Panc1 (cell line): ENCODE measurements around the gene KCNMB1. TPM values are rescaled to one million over a fixed set of nuclear protein-coding genes. Genes with fewer than 3 reads are reported as not detected.

Source experiments
- ATAC-seq: fragments of 200-7000 bp; cut with Tn5 transposase; 2 replicates; pipeline ENCODE4 v1.9.1; 2020; ENCODE audit warnings: mild to moderate bottlenecking, moderate library complexity
- BruUV-seq: library from RNA; stranded (reverse); fragments of 400-500 nt; replicated peaks from 2 replicates; lab custom pipeline; 2021; lab: Mats Ljungman, UMichigan
- CTCF ChIA-PET: fragments of 300-600 bp; sonication (Branson Sonifier 250); formaldehyde crosslinking; loops from one replicate; lab custom pipeline; 2022; ENCODE audit warnings: antibody characterized with exemption; lab: Charles Lee
- POLR2A ChIA-PET: fragments of 300-600 bp; sonication (Branson Sonifier 250); formaldehyde crosslinking; loops from one replicate; lab custom pipeline; 2022; ENCODE audit warnings: antibody characterized with exemption; lab: Charles Lee
- DNase-seq: peaks from one replicate; pipeline ENCODE4 v3.0.0-alpha.2; 2010; ENCODE audit warnings: low read depth, low spot score
- H3K27ac ChIP-seq: 2 replicates; pipeline ENCODE4 v1.5.1; 2011; ENCODE audit warnings: mild to moderate bottlenecking, low read length, inconsistent platforms
- H3K27me3 ChIP-seq: fragments of 200-500 bp; sonication (Bioruptor generic); 2 replicates; pipeline ENCODE4 v1.6.0; 2014; ENCODE audit warnings: low read length, inconsistent platforms; ENCODE audit not compliant: control insufficient read depth, insufficient read depth
- H3K36me3 ChIP-seq: fragments of 200-500 bp; sonication (Bioruptor generic); 2 replicates; pipeline ENCODE4 v1.5.1; 2014; ENCODE audit warnings: inconsistent platforms, mild to moderate bottlenecking, low read length, moderate library complexity; ENCODE audit not compliant: control insufficient read depth, insufficient read depth
- H3K4me1 ChIP-seq: 2 replicates; pipeline ENCODE4 v1.5.1; 2011; ENCODE audit warnings: inconsistent platforms, mild to moderate bottlenecking, low read length, moderate library complexity; ENCODE audit not compliant: control insufficient read depth, insufficient read depth
- H3K4me3 ChIP-seq, 2 experiments: 2 replicates each; pipeline ENCODE4 v1.5.1; 2011 to 2012; ENCODE audit warnings: low read depth in 2 of 2, low read length in 2 of 2, mild to moderate bottlenecking in 2 of 2, inconsistent platforms in 1 of 2, moderate library complexity in 1 of 2
- H3K9me3 ChIP-seq: fragments of 200-500 bp; sonication (Bioruptor generic); 2 replicates; pipeline ENCODE4 v1.5.1; 2014; ENCODE audit warnings: low read depth, mild to moderate bottlenecking, inconsistent platforms, low read length, moderate library complexity; ENCODE audit not compliant: control insufficient read depth, insufficient read depth
- POLR2AphosphoS5 ChIP-seq: IDR thresholded peaks from 2 replicates; pipeline ENCODE4 v1.6.1; 2012; ENCODE audit warnings: mild to moderate bottlenecking, low read depth, low read length, moderate library complexity
- SIN3A ChIP-seq: IDR thresholded peaks from 2 replicates; pipeline ENCODE4 v1.6.1; 2012; ENCODE audit warnings: low read depth, mild to moderate bottlenecking, low read length, moderate library complexity, borderline replicate concordance; ENCODE audit not compliant: insufficient read depth
- TCF7L2 ChIP-seq: IDR thresholded peaks from 2 replicates; pipeline ENCODE4 v1.6.1; 2011; ENCODE audit warnings: mild to moderate bottlenecking, low read depth, low read length, inconsistent platforms
- in situ Hi-C: cut with HindIII; loops from 2 replicates; pipeline ENCODE4 v1.10.0; 2016; ENCODE audit warnings: low sequenced_read_pairs, low pct_unique_long_range_greater_than_20kb
- intact Hi-C: fragments of 100-400 bp; cut with micrococcal nuclease; formaldehyde crosslinking; loops from one replicate; pipeline ENCODE4 v1.10.0; 2022; ENCODE audit not compliant: unreplicated experiment
- total RNA-seq: library from RNA; stranded (reverse); gene quantifications from one replicate; pipeline ENCODE4 v1.2.1, GENCODE V29; 2021; ENCODE audit not compliant: unreplicated experiment
- TF ChIP-seq, protein P1 (sequence below): fragments of 450-650 bp; IDR thresholded peaks from 2 replicates; pipeline ENCODE4 v1.5.1; 2017; ENCODE audit warnings: mild to moderate bottlenecking
- TF ChIP-seq, protein P2 (sequence below), 2 experiments: IDR thresholded peaks; 2 replicates each; pipeline ENCODE4 v1.6.1; 2011 to 2012; ENCODE audit warnings: low read depth in 2 of 2, control low read depth in 1 of 2, low read length in 1 of 2, mild to moderate bottlenecking in 1 of 2, moderate library complexity in 1 of 2; ENCODE audit not compliant: insufficient read depth in 1 of 2

The KCNMB1 gene
- total RNA-seq, 1 experiment from 2014 or later, result not detected

DNA sequence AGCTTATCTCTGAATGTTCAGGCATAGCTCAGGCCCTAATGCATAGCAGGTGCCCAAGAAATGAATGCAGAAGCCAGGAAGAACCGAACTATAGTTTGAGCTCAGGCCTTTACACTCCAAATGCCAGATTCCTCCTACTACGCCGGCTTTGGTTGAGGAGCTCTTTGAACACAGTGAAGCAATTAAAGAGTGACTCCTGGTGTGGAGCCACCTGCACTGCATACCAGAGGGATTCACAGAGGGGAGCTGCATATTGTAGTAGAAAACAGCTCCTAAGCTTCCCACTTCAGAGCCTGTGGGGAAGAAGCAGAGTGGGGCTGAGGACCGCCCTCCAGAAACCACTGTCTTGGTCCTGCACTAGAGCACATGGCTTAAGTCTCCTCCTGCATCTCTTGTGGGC is 14.5 kb upstream of the KCNMB1 start:
- Histone ChIP-seq H3K4me3 (no peak overlapping the region), H3K36me3 (no peaks in the 10 kb centered on the region), H3K9me3 (no peaks in the 10 kb centered on the region), H3K27ac (no peak overlapping the region), H3K4me1 (no peaks in the 10 kb centered on the region), H3K27me3 (no peaks in the 10 kb centered on the region)
- intact Hi-C loops (no loop called here), in situ Hi-C loops (no loop called here)
- DNase-seq (no peak), ATAC-seq (no peak)
- TF ChIP-seq, protein P1, sequence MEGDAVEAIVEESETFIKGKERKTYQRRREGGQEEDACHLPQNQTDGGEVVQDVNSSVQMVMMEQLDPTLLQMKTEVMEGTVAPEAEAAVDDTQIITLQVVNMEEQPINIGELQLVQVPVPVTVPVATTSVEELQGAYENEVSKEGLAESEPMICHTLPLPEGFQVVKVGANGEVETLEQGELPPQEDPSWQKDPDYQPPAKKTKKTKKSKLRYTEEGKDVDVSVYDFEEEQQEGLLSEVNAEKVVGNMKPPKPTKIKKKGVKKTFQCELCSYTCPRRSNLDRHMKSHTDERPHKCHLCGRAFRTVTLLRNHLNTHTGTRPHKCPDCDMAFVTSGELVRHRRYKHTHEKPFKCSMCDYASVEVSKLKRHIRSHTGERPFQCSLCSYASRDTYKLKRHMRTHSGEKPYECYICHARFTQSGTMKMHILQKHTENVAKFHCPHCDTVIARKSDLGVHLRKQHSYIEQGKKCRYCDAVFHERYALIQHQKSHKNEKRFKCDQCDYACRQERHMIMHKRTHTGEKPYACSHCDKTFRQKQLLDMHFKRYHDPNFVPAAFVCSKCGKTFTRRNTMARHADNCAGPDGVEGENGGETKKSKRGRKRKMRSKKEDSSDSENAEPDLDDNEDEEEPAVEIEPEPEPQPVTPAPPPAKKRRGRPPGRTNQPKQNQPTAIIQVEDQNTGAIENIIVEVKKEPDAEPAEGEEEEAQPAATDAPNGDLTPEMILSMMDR, result no peak
- TF ChIP-seq TCF7L2 (no peak), POLR2AphosphoS5 (no peak), SIN3A (no peak)
- TF ChIP-seq, protein P2, sequence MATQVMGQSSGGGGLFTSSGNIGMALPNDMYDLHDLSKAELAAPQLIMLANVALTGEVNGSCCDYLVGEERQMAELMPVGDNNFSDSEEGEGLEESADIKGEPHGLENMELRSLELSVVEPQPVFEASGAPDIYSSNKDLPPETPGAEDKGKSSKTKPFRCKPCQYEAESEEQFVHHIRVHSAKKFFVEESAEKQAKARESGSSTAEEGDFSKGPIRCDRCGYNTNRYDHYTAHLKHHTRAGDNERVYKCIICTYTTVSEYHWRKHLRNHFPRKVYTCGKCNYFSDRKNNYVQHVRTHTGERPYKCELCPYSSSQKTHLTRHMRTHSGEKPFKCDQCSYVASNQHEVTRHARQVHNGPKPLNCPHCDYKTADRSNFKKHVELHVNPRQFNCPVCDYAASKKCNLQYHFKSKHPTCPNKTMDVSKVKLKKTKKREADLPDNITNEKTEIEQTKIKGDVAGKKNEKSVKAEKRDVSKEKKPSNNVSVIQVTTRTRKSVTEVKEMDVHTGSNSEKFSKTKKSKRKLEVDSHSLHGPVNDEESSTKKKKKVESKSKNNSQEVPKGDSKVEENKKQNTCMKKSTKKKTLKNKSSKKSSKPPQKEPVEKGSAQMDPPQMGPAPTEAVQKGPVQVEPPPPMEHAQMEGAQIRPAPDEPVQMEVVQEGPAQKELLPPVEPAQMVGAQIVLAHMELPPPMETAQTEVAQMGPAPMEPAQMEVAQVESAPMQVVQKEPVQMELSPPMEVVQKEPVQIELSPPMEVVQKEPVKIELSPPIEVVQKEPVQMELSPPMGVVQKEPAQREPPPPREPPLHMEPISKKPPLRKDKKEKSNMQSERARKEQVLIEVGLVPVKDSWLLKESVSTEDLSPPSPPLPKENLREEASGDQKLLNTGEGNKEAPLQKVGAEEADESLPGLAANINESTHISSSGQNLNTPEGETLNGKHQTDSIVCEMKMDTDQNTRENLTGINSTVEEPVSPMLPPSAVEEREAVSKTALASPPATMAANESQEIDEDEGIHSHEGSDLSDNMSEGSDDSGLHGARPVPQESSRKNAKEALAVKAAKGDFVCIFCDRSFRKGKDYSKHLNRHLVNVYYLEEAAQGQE (IDR thresholded peaks at IDR 0.05; ENCODE audit: insufficient read depth in 1 of 2, low read depth in 2 of 2, low read length in 1 of 2), result no peak
- CTCF ChIA-PET, result interaction anchor here (0.7 kb wide), 1 partner anchor 46 kb away, joined by 3 read pairs; no protein-coding TSS in a partner anchor
- POLR2A ChIA-PET, result no interaction called here
- BruUV-seq, result no TSS peak

DNA sequence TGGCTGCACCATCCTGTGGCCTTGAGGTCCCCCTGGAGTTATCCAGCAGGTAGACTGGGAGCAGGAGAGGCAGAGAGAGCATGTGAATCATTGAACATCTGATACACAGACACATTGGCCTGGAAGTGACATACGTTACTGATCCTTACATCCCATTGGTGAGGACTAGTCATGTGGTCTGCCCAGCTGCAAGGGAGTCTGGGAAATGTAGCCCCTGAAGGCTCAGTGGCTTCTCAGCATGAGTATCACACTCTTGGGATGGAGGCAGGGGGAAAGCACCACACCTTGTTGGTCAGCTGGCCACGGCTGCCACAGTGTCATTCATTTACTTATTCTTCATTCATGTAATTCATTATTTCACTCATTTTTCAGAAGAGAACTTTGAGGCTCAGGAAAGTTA is 13.3 kb upstream of the KCNMB1 start:
- TF ChIP-seq, protein P2 (IDR thresholded peaks at IDR 0.05; ENCODE audit: insufficient read depth in 1 of 2, low read depth in 2 of 2, low read length in 1 of 2), result no peak
- no peak for TF ChIP-seq POLR2AphosphoS5
- no peak for TF ChIP-seq TCF7L2
- TF ChIP-seq, protein P1, result no peak
- TF ChIP-seq SIN3A, result no peak
- ChIA-PET POLR2A (no interaction called here), CTCF (no interaction called here)
- DNase-seq (no peak), ATAC-seq (no peak)
- intact Hi-C loops, result no loop called here
- H3K9me3 ChIP-seq, result no peaks in the 10 kb centered on the region
- H3K27ac ChIP-seq, result no peak overlapping the region
- no peaks in the 10 kb centered on the region for H3K36me3 ChIP-seq
- H3K4me1 ChIP-seq, result no peaks in the 10 kb centered on the region
- H3K4me3 ChIP-seq, result no peak overlapping the region
- BruUV-seq, result no TSS peak
- in situ Hi-C loops, result no loop called here
- no peaks in the 10 kb centered on the region for H3K27me3 ChIP-seq
